Activated CD8-positive, alpha-beta memory T cell treated with anti-CD3 and anti-CD28 coated beads for 24 hours (primary cell): ENCODE results near the gene ECM2.
"Not testable (repeated sequence)": the region's sequence is repeated elsewhere in the genome, so short reads cannot be mapped to it uniquely, and the experiment has no call there.

Experiments
- DNase-seq: peaks from one replicate; pipeline ENCODE4 v3.0.0-alpha.2; 2020

Gene ECM2

DNA sequence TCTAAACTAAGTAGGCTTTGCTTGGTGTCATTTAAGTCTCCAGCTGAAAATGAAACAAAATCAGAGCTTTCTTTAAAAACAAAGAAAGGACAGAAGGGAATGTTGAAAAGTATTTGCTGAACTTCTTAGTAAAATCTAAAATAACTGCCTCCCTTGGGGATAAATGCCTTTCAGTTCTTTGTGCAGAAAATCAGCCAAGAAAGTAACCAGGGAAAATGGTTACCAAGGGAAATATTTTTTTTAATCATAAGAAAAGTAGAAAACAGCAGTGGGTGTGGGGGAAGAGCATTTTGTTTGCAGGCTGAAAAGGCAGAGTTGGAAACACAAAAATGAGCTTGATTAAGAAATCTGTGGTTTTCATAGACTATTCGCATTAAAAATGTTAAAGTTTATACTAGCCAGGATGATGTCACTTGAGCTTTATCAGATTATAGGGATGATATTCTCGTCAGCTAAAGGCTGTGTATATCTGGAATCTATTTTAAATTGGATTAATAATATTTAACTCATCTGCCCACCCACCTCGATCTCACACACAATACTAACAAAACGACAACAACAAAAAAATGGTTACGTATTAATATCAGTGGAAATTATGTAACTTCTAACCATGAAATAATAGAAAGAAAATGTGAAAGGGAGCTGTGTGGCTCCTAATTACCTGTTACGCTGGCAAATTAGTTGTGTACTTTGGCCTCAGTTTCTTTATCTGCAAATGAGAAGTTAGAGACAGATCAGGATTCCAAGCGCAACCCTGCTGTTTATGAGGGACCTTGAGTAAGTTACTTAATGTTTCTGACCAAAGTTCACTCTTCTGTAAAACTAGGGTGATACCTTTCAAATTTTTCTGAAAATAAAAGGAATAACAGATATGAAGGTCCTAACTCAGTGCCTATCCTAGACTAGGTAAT is at the start of gene ECM2:
ECM2 (minus strand) TSS at position 51 of the 911 bp plus-strand sequence. CDS start 13,124 bp downstream, outside the sequence.
- no peak for DNase-seq

DNA sequence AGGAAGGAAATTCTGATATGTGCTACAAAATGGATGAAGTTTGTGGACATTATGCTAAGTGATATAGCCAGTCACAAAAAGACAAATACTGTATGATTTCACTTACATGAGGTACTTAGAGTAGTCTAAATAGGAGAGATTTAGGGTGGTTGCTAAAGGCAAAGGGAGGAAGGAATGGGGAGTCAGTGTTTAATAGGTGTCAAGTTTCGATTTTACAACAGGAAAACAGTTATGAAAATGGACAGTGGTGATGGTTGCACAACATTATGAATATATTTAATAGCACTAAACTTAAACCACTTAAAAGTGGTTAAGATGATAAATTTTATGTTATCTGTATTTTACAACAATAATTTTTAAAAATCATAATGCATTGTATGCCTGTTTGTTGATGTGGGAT is 40.4 kb upstream of the ECM2 start:
- DNase-seq: no peak

DNA sequence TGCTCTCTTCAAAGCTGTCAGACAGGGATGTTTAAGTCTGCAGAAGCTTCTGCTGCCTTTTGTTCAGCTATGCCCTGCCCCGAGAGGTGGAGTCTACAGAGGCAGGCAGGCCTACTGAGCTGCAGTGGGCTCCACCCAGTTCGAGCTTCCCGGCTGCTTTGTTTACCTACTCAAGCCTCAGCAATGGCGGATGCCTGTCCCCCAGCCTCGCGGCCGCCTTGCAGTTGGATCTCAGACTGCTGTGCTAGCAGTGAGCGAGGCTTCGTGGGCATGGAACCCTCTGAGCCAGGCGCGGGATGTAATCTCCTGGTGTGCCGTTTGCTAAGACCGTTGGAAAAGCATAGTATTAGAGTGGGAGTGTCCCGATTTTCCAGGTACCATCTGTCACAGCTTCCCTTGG is 37.8 kb upstream of the ECM2 start:
- not testable (repeated sequence) for DNase-seq

DNA sequence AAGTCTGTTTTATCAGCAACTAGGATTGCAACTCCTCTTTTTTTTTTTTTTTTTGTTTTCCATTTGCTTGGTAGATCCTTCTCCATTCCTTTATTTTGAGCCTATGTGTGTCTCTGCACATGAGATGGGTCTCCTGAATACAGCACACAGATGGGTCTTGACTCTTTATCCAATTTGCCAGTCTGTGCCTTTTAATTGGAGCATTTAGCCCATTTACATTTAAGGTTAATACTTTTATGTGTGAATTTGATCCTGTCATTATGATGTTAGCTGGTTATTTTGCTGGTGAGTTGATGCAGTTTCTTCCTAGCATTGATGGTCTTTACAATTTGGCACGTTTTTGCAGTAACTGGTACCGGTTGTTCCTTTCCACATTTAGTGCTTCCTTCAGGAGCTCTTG is 36.1 kb upstream of the ECM2 start:
- DNase-seq: not testable (repeated sequence)

DNA sequence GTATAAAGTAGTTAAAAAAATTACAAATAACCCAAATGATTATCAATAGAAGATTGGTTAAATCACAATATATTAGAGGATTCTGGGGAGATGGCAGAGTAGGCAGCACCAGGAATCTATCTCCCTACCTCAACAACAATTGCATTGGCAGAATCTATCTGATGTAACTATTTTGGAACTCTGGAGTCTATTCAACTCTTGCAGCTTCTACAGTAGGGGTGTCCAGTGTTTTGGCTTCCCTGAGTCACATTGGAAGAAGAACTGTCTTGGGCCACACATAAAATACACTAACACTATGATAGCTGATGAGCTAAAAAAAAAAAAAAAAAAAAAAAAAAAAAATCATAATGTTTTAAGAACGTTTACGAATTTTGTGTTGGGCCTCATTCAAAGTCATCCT is 29.2 kb upstream of the ECM2 start:
- DNase-seq: no peak

DNA sequence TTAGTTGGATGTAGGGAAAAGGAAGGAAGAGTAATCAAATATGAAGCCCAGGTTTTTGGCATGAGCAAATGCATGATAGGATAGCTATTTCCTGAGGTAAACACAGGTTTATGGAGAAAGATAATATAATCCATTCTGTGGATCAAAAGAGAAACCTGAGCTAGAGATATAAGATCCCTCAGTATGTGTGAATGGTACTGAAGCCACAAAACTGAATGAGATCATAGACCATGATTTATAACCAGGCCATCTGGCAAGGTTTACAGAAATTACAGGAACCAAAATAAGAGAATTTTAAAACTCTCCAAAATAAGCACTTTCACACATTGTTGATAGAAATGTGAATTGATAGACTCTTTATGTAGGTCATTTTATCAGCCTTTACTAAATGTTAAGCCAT is 28.7 kb upstream of the ECM2 start:
- no peak for DNase-seq

DNA sequence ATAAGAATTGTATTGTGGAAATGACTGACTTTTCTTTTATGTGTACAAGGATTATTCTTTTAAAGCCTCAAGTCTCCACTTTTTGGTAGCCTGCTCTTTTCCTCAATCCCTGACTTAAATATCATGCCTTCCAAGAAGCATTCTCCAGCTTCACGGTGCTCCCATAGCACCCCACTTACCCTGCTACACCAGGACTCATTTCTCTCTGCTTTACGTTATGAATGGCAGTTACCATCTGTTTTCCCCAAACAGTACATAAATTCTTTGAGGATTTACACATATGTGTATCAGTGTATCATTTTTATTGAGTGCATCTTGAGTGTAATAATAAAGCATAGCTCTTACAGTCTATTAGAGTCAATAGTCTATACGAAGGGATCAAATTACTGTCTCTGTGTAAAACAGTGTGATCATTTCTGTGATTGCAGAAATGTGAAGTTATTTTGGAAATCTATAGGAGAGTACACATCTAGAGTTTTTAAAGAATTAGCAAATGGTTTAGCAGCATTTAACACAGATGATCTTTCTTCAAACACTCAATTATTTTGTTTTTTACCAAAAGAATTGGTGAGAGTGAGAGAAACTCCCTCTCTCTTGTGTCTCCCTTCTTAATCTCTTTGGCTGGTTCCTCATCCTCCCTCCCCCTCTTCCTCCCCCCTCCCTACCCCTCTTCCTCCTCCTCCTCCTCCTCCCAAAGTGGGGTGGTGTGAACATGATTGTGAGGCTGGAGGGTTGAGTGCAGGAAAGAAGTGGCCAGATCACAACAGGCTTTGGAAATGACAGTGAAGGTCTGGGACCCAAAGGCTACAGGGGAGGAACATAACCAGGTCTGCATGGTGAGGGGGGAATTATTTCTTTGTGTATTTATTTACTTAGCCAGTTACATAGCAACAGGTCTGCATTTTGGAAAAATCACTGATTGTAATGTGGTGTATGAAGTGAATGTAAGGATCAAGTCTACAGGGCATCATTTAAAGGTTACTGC is 27.6 kb upstream of the ECM2 start:
- DNase-seq: no peak

DNA sequence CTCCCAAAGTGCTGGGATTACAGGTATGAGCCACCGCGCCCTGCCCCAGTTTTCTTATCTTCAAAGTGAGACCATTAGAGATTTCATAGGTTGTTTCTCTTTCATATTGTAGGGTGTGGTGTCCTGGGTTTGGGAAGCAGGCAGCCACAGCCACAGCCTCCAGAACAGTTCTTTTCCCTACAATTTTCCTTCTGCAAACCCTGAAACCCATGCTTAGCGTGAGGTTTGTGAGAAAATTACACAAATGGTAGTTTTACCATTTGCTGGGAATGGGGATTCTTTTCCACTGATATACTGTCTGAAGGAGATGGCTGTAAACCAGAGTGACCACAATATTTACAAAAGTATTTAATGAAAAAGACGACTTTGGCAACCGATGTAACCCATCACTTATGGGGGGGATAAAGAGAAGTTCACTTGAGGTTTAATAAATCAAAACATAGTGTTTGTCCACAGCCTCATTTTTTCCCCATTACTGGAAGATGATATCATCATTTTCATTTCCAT is 26.7 kb upstream of the ECM2 start:
- DNase-seq: no peak

DNA sequence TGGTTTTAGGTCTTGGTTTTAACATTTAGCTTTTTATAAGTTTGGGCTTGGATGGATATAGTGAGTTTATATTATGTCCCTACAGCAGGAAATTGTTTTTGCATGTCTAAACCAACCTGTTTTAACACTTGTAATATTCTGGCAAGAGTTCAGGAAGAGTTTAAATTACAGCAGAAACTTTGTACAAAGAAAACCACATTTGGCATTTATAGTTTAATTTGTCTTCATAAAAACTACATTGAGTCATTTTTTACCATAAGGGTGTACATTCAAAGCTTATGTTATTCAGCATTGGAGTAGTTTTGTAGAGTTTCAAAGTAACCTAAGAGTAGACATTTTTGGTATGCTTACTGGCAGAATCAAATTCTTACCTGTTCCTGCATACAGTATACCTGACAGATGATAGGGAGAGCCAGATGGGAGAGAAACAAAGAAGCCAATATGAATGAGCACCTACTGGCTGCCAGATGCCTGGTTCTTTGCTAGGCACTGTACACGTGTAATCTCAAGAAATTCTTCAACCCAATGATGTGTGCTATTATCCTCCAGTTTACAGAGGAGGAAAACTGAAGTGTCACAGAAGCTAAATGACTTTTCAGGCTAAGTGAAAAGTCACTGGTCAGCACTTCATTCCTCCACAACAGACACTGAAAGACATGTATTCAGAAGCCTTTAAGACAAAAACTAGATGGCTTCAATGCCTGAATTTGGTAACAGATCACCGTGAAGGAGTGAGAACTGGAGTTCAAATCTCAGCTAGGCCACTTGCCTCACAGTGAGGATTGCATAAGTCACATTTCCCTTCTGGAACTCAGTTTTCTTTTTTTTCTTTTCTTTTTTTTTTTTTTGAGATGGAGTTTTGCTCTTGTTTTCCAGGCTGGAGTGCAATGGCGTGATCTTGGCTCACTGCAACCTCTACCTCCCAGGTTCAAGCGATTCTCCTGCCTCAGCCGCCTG is 25.9 kb upstream of the ECM2 start:
- no peak for DNase-seq

DNA sequence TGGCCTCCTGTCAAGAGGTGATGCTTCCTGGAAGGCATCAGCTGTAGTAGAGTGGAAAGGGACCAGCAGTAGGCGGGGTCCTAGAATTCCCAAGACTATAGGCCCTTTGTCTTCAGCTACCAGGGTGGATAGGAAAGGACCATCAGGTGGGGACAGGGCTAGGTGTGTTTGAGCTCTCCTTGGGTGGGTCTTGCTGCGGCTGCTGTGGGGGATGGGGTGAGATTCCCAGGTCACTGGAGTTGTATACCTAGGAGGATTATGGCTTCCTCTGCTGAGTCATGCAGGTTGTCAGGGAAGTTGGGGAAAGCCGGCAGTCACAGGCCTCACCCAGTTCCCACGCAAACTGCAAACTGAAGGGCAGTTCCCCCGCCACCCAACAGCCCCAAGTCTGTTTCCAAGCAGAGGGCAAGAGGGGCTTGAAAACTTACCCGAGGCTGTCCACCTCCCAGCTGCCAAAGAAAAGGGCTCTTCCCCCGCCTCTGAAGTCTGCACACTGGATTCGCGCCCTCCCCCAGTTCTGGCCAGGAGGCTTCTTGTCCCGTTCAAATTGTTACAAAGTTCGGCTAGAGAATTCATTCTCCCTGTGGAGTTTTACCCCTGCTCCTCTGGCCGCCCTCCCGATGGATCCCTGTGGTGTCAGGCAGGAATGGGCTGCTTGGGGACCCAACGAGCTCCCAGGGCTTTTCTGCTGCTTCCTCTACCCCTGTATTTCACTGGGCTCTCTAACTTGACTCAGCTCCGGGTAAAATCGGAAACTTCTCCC is 23.0 kb upstream of the ECM2 start:
- DNase-seq: no peak

DNA sequence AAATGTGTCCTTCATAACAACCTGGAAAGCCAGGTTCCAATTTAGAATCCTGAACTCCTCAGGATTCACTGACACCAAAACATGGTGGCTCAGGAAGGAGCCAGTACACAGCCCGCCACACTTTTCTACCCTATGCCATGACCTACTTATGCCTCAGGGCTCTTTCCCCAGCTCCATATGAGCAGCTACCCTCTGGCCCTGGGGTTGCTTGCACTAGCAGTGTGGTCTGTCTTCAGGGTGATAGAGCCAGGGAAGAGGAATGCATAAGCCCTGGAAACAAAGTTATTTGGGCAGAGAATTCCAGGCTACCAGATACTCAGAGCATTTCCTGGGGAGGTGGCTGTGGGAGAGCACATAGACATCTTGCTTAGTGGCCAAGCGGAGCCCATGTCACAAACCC is 15.0 kb upstream of the ECM2 start:
- no peak for DNase-seq

DNA sequence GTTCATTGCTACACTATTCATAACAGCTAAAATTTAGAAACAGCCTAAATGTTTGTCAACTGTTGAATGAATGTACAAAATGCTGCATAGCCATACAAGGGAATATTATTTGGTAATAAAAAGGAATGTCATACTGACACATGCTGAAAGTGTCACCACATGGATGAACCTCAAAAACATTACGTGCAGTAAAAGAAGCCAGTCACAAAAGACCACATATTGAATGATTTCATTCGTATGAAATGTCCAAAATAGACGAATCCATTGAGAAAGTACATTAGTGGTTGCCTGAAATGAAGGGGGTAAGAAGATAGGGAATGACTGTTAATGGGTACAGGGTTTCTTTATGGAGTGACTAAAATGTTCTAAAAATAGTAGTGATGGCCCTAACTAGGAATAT is 11.6 kb upstream of the ECM2 start:
- no peak for DNase-seq

DNA sequence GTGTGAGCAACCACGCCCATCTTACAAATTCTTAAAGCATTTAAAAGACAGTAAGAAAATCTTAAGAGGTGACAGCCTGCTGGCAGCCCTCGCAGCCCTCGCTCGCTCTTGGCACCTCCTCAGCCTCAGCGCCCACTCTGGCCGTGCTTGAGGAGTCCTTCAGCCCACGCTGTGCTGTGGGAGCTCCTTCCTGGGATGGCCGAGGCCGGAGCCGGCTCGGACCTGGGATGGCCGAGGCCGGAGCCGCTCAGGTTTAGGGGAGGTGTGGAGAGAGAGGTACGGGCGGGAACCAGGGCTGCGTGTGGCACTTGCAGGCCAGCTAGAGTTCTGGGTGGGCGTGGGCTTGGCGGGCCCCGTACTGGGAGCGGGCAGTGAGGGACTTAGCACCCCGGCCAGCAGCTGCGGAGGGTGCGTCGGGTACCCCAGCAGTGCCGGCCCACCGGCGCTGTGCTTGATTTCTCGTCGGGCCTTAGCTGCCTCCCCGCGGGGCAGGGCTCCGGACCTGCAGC is 9.3 kb upstream of the ECM2 start:
- DNase-seq: no peak

DNA sequence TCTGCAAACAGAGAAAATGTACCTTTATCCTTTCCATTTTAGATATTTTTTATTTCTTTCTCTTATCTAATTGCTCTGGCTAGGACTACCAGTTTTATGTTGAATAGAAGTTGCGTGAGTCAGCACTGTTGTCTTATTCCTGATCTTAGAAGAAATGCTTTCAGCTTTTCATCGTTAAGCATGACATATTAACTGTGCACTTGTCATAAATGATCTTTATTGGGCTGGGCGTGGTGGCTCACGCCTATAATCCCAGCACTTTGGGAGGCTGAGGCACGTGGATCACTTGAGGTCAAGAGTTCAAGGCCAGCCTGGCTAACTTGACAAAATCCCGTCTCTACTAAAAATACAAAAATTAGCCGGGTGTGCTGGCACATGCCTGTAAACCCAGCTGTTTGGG is 8.2 kb upstream of the ECM2 start:
- DNase-seq: no peak

DNA sequence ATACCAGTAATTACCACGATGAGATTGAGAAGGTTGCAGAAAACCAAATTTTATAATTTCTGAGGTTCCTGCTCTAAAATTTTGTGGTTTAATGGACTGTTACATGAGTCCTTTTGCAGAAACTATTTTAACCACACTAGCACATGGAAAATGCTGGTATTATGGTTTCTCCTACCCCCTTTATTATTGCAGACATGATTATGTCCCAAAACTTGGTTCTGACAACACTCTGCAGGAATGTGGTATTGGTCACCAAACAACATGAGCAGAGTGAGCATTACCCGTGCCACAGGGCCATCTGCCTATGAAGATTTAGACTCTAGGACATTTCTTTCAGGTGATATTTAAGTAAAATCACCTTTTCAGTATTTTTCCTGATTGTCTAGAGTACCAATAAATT is 2.8 kb upstream of the ECM2 start:
- DNase-seq: no peak

DNA sequence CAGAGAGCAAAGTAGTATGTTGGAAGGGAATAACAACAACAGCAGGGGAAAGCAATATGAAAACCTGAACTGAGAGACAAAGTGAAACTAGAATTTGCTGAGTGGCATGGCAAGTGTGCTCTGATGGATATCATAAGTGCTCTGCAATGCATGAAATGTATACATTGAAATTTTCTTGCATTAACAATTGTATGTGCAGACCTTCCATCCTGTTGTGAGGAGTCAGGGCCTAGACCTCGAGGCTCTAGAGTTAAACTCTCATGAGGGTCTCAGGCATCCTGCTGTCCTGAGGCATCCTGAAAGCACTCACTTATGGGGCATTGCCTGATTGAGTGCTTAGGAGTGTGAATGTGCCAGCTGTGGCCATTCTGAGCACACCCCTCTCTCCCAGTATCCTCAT is 1.1 kb downstream of the ECM2 start:
- no peak for DNase-seq

DNA sequence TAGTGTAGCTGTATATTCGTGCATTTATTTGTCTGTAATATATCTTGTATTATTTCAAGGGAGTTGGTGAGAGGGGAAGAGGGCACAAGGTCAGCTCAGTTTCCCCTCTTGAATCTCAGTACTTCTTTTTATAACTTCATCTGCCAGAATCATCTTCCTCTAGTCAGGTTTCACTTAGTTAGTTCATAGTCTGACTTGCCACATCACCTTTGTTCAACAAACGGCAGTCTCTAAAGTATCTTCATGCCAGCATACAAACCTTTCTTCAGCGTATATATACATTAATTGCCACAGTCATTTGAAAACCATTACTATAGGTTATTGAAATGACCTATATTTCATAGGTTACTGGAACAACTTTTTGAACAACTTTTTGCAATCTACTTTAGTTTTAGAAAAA is 1.6 kb downstream of the ECM2 start:
- no peak for DNase-seq

DNA sequence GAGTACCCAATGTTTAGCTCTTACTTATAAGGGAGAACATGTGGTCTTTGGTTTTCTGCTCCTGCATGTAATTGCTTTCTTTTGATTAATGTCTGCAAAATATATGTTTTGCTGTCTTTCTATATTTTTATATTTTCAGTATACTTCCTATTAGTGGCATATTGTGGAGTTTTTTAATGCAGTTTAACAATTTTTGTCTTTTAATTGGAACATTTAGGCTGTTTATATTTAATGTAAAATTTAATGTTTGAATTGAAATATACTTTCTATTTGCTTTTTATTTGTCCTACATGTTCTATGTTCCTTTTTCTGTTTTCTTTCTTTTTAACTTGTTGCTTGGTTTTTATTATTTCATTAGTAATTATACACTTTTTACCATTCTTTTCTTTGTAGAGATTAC is 4.9 kb downstream of the ECM2 start:
- DNase-seq: no peak

DNA sequence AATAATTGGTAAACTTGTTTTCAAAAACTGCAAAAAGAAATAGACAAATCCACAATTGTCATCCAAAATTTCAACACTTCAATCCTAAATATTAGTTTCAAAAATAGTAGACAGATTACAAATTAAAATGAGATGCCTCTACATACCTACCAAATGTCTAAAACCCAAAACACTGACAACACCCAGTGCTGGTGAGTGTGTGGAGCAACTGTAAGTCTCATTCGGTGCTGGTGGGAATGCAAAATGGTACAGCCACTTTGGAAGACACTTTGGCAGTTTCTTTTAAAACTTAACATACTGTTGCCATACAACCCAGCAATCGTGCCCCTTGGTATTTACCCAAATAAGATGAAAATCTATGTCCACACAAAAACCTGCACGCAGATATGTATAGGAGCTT is 6.7 kb downstream of the ECM2 start:
- DNase-seq: no peak

DNA sequence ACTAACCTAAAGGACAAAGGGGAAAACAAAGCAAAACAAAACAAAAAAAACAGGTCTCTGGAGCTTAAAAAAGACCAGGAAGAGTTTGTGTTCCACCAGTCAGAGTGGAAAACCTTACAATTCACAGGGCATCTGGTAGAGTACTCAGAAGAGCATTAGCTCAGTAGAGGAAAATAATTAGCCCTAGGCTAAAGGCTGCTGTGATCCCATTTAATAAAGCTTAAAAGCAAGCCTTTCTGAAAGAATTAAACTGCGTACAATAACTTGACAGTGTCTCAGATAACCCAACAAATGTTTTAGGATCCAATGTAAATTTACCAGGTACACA is 7.3 kb downstream of the ECM2 start:
- DNase-seq: no peak

DNA sequence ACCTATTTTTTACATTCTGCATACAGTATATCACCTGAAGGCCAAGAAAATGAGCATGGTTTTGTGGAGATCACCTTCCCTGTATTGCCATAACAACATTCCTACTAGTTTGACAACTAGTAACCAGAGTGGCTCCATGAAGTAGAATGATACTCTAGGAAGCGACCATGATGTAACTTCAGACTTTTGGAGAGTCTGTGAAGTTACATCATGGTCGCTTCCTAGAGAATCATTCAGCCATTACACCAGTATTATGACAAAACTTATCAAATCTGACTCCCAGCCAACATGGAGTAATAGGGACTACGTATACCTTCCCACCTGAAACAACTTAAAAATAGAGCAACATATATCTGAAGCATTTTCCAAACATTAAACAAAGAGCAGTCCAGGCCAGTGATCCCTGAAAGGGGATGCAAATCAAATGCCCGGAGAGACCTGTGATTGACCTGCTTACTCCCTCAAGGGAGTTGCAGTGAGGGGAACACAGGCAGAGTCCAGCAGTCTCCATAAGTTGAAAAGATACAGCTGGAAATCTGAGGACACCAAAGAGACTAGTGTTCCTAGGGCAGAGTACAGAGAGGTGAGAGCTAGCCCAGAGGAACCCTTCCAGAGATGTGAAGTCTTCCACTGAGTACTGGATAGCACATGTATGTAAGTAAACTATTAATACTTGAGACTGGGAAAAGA is 7.8 kb downstream of the ECM2 start:
- DNase-seq: no peak
